ENCODE measurements around the gene CELF1. TPM values are rescaled to one million over a fixed set of nuclear protein-coding genes. Genes with fewer than 3 reads are reported as not detected.

The CELF1 gene
- total RNA-seq, 1 donor from 2014 or later = 102 TPM

DNA sequence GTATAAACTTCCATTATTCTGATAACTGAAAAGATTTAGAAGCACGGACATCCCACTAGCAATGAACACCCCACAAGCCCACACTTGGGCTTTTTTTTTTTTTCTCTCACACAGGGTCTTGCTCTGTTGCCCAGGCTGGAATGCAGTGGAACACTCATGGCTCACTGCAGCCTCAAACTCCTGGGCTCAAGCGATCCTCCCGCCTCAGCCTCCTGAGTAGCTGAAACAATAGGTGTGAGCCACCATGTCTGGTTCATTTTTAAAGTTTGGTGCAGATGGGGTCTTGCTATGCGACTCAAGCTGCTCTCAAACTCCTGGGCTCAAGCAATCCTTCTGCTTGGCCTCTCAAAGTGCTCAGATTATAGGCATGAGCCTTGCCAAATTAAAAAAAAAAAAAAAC, 107.1 kb downstream of the CELF1 start:
- DNase-seq = no peak

DNA sequence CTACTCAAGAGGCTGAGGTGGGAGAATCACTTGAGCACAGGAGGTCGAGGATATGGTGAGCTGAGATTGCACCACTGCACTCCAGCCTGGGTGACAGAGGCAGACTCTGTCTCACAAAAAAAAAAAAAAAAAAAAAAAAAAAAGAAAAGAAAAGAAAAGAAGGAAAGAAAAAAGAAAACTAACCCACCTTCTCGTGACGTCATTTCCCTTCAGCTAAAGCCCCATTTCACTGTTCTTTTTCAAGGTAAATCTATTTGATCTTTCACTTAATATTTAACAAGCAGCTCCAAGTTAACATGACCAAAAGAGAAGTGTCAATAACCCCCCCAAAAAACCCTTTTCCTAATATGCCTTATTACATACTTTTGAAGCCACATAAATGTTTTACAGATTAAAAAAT, 109.1 kb downstream of the CELF1 start:
- DNase-seq = no peak

DNA sequence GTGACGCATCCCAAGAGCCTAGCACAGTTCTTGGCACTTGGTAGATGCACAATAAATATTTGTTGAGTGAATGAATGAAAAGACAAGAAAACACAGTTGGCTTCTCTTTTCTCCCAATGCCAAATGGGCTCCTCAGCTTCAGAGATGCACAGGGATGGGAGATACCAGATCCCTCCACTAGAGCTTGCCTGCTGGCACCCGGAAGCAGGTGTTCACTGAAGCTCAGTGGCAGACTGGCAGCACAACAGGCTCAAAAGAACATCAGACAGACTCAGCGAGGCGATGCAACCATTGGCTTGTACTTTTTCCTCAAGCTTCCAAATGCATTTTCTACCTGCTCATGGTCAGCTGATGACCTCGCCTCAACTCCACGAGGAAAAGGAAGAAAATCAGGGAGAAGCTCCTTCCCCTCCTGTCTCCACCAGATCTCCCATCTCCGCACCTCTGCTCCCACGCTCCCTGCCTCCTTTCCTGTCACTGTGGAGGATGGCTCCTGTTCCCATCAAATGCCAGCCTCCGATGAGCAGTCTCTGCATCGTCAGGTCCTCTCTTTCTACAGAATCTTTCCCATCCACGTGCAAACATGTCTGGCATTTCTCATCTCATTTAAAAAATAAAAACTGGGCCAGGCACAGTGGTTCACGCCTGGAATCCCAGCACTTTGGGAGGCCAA, 109.8 kb downstream of the CELF1 start:
- DNase-seq = no peak

DNA sequence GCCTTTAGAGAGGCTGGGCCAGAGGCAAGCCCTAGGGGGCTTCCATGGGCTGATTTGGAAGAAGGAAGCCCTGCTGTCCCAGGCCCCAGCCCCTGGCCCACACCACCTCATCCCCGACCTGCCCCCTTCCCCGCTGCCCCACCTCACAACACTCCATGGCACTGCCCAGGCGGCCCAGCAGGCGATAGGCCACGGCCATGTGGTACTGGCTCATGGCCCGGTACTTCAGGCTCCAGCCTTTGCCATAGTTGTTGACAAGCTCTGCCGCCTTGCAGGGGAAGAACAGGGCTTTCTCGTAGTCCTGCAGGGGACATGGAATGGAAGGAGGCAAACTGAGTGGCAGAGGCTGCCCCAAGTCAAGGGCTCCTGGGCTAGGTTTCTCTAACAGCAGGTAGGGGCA, 110.4 kb downstream of the CELF1 start:
- DNase-seq = no peak

DNA sequence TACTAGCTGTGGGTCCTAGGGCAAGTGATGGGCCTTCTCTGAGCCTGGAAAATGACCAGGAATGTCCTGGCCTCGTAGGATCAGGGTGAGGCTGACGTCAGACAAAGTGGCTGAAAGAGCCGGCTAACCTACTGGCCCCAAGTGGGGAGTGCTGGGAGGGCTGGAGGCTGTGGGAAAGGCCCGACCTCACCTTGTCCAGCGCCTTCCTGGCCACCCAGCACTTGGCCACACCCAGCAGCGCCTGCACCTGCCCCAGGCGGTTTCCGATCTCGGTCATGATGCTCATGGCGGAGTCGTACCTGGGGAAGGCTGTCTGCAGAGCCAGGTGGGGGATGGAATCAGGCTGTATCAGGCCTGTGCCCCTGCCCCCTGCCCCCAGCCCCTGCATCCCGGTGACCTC, 111.5 kb downstream of the CELF1 start:
- no peak for DNase-seq

DNA sequence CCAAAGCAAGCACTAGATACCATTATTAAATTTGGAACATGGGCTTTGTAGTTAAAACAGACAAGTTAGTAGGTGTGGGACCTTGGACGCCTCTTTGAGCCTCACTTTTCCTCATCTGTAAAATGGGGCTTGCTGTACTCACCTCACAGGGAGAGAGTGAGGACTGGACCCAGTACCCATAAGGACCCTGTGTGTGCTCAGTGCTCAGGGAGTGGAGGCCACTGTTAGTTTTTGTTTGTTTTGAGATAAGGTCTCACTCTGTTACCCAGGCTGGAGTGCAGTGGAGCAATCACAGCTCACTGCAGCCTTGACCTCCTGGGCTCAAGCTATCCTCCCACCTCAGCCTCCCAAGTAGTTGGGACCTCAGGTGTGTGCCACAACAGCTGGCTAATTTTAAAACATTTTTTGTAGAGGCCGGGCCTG, 112.9 kb downstream of the CELF1 start:
- no peak for DNase-seq

DNA sequence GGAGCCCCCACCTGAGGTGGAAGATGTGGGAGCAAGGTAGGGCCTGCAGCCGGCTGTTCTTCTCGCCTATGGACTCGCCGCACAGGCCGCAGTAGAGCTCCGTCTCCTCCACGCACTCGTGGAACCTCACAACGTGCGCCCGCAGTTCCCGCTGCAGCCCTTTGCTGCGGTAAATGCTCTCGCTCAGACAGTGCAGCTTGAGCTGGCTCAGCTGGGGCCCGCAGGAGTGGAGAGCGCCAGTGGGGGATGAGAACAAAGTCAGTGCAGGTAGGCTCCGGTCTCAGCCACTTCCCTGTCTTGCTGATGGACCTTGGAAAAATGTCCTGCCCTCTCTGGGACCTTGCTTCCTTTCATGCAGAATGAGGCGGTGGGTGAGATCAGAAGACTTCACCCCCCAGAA, 114.2 kb downstream of the CELF1 start:
- DNase-seq = no peak

DNA sequence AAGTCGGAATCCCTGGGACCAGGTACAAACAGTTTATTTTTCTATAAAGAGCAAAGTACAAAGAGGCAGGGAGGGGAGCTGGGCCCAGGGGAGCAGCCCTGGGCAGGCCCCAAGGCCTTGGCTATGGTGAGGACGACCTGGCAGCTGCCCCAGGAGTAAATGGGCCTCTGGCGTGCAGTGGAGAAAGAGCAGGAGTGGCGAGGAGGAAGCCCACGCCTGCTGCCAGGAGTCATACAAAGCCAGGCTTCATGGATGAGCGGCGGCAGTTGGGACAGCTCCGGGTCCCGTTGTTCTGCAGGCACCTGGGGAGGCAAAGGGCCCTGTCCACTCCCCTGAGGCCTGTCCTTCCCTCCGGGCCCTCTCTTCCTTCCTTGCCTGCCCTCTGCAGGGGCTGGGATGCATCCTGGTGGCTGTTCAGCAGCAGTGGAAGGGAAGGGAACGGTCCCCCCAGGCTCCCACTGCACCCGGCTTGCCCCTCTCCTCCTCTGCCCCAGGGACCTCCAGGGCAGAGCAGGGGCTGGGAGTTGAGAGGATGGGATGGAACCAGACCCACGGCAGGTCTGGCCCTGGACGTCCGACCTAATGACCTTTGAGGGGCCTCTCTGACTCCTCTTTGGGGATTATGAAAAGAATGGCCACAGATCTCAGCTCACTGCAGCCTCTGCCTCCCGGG, 115.0 kb downstream of the CELF1 start:
- no peak for DNase-seq

DNA sequence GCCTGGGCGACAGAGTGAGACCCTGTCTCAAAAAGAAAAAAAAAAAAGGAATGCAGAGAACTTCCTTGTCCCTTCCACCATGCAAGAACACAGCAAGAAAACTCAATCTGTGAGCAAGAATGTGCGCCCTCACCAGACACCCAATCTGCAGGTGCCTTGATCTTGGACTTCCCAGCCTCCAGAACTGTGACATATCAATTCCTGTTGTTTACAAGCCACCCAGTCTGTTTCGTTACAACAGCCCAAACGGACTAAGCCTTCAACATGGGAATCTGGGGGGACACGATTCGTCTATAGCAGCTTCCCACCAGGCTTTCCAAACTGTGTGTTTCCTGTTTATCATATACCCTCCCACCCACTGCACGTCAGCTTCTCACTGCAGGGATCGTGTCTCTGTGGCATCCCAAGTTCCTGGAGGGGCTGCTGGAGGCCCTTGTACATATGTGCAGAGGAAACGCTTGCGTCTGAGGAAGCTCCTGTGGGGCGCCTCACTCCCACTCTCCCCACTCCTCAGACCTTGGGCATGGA, 115.7 kb downstream of the CELF1 start:
- no peak for DNase-seq

DNA sequence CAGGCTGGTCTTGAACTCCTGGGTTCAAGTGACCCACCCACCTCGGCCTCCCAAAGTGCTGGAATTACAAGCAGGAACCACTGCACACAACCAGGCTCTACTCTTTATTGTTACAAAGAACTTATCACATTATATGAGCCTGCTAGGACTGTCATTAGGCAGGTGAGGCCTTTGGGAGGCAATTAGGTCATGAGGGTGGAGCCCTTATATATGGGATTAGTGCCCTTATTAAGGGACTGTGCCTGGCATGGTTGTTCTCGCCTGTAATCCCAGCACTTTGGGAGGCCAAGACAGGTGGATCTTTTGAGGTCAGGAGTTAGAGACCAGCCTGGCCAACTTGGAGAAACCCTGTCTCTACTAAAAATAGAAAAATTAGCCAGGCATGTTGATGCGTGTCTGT, 116.2 kb downstream of the CELF1 start:
- DNase-seq = no peak

DNA sequence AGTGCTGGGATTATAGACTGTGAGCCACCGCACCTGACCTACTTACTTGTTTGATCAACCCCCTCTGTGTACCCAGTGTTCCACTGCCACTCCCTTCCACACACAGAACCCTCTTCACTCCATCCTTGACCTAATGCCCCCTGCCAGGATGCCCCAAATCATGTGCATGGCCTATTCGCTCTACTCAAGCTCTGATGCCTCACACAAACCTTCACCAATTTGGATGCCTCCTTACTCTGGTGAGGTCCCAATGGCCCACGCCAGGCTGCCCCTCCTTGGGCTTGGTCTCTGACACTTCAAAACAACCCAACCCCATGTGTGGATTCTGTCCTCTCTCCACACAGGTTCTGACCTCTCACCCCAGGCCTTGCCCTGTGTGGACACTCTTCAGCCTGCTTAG, 117.2 kb downstream of the CELF1 start:
- no peak for DNase-seq

DNA sequence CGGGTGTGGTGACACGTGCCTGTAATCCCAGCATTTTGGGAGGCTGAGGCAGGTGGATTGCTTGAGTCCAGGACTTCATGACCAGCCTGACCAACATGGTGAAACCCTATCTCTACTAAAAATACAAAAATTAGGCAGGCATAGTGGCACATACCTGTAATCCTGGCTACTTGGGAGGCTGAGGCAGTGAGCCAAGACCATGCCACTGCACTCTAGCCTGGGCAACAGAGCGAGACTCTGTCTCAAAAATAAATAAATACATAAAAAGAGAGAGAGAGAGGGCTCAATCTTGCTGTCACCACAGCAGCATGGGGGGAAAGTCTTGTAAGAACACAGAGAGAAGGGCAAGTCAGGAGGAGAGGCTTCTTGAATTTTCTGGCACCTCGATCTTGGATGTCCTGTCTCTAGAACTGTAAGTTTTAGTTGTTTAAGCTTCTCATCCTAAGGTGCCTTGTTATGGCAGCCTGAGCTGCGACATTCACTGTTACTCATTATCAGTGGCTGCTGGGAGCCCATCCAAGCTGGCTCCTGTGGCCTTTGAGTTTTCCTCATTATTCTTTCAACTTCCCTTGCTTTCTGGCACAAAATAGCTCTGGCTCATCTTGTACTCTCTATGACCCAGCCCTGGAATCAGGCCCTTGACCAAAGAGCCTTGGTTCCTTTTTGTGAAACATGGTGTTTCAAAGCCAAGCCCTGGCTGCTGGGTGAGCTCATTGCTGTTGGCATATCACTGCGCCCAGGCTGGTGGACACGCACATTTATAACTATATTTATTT, 118.7 kb downstream of the CELF1 start:
- DNase-seq = no peak

DNA sequence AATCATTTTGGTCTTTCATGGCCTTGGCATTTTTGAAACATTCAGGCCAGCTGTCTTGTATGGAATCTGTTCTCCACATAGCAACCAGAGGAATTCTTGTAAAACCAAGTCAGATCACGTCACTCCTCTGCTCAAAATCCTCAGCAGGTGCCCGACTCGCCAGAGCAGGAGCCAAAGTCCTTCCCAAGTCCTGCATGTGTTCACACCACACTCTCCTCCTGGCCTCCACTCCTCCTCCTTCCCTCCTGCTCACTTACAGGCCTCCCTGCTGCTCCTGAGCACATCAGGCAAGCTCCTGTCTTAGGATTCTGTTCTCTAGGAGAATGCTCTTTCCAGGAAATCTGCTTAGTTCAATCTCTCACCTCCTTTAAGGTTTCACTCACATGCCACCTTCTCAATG, 119.8 kb downstream of the CELF1 start:
- no peak for DNase-seq

DNA sequence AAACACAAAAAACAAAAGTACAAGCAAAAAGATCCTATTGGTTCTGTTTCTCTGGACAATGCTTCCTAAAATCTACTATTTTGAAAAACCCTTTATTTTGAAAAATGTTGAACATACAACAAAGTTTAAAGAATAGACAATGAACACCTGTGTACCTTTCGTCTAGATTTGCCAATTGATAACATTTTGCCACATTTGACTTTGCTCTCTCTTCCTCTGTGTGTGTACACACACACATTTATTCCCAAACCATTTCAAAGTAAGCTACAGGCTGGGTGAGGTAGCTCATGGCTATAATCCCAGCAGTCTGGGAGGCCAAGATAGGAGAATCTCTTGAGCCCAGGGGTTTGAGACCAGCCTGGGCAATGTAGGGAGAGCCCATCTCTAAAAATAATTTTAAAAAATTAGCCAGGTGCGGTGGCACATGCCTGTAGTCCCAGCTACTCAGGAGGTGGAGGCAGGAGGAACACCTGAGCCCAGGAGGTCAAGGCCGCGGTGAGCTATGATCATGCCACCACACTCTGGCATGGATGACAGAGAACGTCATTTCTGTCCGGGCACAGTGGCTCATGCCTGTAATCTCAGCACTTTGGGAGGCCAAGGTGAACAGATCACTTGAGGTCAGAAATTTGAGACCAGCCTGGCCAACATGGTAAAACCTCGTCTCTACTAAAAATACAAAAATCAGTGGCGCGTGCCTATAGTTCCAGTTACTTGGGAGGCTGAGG, 121.4 kb downstream of the CELF1 start:
- no peak for DNase-seq

DNA sequence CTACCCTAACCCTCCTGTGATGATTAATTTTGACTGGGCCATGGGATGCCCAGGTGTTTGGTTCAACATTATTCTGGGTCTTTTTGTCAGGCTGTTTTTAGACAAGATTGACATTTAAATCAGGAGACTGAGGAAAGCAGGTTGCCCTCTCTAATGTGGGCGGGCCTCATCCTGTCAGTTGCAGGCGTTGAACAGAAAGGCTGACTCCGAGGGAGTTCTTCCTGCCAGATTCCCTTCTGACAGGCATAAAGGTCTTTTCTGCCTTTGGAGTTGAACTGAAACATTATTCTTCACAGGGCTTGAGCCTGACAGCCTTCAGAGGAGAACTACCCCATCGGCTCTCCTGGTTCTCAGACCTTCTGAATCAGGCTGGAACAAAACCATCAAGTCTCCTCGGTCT, 122.4 kb downstream of the CELF1 start:
- DNase-seq = no peak

DNA sequence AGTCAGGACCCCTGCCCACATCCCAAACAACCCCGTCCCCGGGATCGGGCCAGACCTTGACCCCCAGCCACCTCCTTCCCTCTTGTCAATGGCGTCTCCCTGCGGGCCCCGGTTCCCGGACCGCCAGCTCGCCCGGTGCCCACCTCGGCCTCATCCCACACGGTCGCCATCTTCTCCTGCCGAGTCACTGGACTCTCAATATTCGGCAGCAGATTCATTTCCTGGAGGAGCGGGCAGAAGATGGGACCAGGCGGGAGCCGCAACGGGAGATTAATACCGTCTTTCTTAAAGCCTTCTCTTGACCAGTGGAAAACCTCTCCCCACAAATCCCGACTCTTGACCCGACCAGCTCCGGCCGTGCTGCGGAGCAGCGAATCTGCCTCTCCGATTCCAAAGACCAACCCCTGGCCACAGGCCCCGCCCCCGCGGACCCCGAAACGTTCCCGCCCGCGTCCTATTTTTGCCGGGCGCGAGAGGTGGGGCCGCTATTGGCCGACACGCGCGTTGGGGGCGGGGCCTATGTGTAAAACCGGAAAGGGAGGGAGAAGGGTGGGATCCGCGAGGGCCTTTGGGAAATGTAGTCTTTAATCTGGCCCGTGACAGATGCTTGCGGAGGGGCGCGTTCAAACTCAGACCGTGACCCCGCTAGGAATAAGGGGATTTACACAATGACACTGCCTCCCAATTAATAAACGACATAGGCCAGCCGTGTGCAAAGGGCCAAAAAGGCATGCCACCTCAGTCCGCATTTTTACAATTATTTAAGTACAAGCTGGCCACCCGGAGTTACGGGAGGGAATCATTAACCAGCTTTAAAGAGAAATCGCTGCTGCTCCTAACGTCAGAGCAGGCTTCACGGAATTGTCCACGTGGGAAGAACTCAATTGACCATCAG, 126.6 kb downstream of the CELF1 start, which contains the start of gene PSMC3:
TSS of gene PSMC3 (minus strand) at position 378 of the 895 bp plus-strand sequence. CDS start at position 218, 160 bp downstream.
- peak; percentile 94 for DNase-seq

DNA sequence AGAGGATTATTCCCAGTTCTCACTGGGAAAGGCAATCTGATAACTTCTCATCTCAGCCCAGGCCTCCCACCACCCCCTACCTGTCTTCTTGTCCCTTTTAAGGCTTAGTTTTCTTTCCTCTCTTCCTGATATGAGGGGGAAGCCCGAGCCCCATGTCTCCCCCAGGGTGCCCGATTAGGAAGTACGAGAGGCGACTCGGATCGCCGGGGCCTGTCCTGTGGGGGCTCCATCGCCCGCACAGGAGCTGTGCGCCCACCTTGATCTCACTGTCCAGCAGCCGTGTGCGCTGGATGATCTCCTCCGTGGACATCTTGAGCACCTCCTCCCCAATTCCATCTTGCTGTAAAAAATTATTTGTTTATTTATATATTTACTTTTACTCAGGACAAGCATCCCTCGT, 127.3 kb downstream of the CELF1 start:
- no peak for DNase-seq

DNA sequence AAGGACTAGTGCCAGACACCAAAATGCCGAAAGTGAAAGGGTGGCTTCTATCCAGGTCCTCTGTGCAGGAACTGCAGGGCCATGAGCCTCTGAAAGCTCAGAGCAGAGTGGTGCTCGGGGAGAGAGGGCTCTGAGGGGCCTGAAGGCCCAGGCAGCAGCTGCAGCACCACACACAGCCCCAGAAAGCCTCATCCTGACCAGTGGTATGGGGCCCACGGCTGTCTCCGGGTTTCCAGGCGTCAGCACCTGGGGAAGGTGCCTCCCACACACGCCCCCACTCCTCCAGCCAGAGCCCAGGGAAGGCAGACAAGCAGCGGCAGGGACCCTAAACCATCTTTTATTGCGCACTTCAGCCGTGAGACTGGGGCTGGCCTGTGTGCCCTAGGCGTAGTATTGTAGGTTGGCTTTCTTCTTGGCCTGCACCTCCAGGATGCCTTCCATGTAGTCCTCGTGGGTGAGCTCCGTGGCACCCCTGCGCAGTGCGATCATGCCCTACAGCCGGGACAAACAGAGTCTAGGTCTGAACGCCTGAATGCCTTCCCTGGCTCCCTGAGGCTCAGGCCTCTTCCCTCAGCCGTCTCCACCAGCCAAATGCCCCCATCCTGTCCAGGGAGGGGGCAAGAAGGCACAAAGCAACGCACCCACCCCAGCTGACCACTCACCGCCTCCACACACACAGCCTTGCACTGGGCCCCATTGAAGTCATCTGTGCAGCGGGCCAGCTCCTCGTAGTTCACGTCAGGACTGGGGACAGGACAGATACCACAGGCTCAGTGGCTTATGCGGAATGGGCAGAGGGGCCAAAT, 134.3 kb downstream of the CELF1 start:
- DNase-seq = no peak

DNA sequence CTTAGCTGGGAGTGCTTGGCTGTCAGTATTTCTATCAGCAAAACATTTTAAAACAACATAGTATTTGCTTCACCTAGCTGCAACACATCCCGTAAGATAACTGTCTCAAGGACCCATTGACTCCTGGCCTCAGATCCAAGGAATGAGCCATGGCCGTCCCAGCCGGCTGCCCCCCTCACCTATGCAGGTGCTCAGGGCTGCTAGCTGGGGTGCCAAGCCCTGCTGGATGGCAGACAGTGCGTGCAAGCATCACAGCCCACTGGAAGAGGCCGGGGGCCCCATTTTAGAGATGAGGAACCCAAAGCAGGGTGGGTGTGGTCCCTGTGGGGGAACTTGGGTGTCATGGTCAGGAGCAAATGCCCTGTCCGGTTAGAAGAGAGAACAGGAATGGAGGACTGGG, 135.2 kb downstream of the CELF1 start:
- DNase-seq = no peak

DNA sequence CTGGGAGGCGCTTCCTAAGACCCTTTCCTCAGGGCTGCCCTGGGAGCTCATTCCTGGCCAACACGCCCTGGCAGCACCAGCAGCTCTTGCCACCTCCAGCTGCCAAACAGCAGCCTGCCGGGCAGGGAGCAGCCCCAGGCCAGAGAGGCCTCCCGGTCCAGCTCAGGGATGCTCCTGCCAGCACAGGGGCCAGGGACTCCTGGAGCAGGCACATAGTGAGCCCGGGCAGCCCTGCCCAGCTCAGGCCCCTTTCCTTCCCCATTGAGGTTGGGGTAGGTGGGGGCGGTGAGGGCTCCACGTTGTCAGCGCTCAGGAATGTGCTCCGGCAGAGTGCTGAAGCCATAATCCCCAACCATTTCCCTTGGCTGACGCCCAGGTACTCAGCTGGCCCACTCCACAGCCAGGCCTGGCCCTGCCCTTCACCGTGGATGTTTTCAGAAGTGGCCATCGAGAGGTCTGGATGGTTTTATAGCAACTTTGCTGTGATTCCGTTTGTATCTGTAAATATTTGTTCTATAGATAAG, 136.9 kb downstream of the CELF1 start:
- peak; percentile 48 for DNase-seq

Measured in skin of body (tissue), 2 donors.